GM21423 (cell line): ENCODE data around the gene ERC2.

ENCODE experiments used
- ATAC-seq: cut with Tn5 transposase; IDR thresholded peaks from one replicate; pipeline ENCODE4 v1.9.1; 2021; ENCODE audit warnings: mild to moderate bottlenecking, moderate library complexity; ENCODE audit not compliant: unreplicated experiment

The ERC2 gene

GRCh38 chr3:55634345-55634744 is 833.9 kb downstream of the ERC2 start:
- no peak for ATAC-seq

- ATAC-seq = no peak
Observed at GRCh38 chr3:55633333-55633732, 834.9 kb downstream of the ERC2 start.

DNA sequence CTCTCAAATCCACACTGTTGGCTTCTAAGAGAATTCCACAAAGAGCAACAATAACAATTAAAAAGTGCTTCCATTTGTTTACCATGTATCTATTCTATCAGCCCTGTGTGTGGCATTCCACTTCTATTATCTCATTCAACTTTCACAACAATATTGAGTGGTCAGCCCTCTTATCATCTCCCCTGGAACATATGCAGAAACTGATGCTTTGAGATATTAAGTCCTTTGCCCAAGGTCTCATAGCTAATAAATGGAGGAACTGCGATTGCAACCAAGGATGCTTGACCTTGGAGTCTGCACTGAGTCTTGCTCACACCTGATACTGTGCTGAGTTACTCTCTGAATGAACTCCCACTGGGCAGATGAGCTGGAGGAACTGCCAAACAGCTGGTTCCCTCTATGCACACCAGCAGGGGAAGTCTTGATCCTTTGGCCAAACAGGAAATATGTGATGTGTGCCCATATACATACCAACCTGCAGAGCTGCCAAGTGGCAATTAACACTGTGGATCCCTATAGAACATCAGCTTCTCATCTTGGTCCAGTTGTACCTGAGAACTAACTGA is 836.4 kb downstream of the ERC2 start:
- no peak for ATAC-seq

DNA sequence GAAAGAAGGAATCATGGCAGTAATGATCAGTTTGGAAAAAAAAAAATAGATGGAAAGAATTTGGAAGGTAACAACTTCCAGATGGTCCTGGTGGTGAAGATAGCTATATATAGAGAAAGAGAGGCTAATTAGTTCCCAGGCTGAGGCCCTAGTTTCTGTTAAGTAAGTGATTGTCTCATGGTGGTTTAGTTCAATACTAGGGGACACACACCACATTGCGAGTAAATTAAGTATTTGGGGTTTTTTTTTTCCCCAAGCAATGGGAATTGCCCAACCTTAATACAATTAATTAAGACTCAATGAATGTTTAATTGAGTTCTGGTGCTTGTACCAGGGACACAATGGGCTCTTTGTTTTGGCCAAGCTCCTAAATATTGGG is 837.4 kb downstream of the ERC2 start:
- ATAC-seq = no peak

DNA sequence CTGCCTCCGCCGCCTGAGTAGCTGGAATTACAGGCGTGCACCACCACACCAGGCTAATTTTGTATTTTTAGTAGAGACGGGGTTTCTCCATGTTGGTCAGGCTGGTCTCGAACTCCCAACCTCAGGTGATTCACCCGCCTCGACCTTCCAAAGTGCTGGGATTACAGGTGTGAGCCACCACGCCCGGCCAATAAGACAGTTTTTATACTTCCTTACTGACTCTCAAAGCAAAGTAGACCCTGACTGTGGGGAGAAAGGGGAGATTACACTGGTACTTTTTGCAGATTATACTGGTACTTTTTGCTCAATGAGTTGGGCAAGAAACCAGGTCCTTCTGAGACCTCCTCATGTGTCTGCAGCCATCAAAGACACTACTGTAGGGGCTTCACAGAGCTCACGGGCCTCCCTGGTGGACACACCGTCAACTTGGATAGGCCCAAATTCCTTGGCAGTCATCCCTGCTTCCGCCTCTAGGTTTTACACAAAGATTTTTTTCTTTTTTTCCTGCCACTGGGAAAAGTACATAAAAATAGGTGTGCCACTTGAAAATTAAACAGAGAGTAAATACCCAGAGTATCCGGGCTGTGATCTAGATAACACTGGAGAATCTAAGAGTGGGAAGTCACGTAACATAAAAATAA is 837.9 kb downstream of the ERC2 start:
- ATAC-seq = no peak

- no peak for ATAC-seq
Observed at GRCh38 chr3:55629432-55629831, 838.8 kb downstream of the ERC2 start.

GRCh38 chr3:55626279-55626665 is 842.0 kb downstream of the ERC2 start:
- no peak for ATAC-seq

- no peak for ATAC-seq
Observed at GRCh38 chr3:55624238-55624637, 844.0 kb downstream of the ERC2 start.

GRCh38 chr3:55623786-55624185 is 844.5 kb downstream of the ERC2 start:
- no peak for ATAC-seq

DNA sequence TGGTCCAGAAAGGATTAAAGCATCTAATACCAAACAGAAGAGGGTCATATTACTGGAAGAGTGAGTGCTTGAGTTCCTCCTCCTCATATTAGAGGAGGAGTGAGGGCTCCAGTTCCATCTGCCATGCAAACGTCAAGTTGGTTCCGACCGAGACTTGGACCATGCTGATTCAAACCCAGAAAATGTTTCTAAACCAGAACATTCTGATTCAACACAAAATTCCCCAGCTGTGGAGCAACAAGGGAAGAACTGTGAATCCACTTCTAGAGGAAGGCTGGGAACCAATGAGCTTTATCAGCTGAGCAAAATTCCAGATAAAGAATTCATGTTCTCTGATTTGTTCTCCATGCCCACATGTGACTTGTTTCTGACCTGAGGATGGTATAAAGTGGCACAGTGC is 845.5 kb downstream of the ERC2 start:
- ATAC-seq = no peak

GRCh38 chr3:55622116-55622515 is 846.2 kb downstream of the ERC2 start:
- ATAC-seq = no peak

- ATAC-seq = no peak
Observed at GRCh38 chr3:55621648-55622047, 846.6 kb downstream of the ERC2 start.

- no peak for ATAC-seq
Observed at GRCh38 chr3:55621026-55621422, 847.2 kb downstream of the ERC2 start.

DNA sequence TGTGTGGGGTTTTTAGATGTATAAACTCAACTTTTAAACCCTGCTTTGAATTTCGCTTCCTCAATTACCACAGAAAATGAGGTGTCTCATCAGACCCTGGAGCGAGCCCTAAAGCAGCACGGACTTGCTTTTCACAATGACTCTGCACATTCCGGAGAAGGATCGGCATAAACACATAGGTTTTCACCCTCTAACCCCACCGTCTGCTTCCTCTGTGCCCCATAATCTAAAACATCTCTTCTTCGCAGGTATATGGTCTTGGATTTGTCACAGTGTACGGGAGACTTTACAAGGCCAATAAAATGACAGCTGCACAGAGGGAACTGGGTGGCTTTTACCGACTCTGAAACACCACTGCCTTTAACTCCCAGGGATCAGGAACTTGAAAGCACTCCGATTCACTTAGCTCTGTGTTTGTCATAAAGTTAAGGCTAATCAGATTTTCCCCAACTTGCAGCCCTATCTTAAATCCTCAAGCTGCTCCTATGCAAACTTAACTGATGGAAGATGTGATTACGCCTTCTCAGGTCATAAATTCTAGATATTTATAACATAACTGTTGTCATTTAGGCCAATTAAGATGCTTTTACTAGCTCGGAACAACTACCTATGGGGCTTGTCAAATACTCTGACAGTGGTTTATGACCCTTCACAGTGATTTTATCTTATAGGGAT is 847.8 kb downstream of the ERC2 start:
- ATAC-seq = no peak

GRCh38 chr3:55619046-55619808 is 849.0 kb downstream of the ERC2 start:
- no peak for ATAC-seq

DNA sequence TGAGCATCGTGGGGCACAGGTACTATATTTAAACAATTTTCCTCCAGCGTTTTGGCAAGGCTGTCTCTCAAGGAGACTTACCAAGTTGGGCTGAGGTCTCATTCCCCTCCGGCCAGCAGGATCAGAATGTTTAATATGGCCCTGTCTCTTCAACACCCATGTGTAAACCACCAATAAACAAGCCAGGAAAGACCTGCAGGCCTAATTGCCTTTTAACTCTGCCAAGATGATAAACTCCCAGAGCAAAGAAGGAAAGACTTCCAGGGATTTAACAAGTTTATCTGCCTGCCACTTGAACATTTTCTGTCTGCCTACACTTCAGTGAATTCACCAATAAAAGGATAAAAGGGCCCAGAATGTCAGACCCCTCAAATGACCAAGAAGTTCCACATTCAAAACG is 850.9 kb downstream of the ERC2 start:
- ATAC-seq = no peak

DNA sequence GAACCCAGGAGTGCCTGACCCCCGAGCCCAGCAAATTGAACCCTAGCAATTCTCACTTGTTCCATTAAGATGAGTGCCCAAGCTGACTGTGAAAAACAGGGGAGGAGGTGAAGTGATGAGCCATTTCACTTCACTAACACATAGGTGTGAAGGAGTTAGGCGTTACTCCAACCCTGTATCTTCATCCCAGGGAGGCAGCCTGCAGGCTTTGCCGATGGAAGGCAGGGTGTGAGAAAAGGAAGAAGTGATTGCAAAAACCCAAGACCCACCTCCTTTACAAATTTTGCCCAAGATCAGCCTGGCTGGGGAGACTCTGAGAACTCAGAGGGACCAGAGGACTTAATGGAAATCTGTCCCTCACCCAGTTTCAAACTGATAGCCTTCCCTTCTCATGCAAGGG is 851.5 kb downstream of the ERC2 start:
- no peak for ATAC-seq

DNA sequence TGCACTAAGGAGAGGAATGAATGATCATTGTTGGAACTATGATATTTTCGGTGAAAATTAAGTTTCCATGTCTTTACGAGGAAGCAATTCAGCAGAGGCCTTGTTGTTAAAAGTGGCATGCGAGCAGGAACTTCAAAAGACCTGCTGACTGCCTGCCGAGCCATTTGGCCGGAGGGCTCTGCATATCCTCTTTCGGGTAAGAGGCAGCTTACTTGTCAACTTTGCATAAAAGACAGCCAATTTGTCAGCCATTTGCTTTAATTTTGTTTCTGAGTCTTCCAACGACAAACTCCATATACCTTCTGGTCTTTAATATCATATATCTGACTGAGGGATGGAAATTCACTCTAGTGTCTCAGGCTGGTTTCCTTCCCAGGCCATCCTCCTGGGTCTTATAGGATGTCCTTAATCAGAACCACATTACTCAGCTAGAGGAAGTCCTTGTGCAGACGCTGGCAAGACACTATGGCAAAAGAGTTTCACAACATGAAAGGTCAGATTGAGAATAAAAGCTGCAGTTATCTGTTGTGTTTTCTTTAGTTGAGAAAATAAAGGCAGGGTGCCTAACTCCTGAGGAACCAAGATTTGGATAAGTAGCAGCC is 852.5 kb downstream of the ERC2 start:
- no peak for ATAC-seq

GRCh38 chr3:55615039-55615693 is 853.1 kb downstream of the ERC2 start:
- no peak for ATAC-seq

- no peak for ATAC-seq
Observed at GRCh38 chr3:55611121-55611520, 857.1 kb downstream of the ERC2 start.

GRCh38 chr3:55609230-55609827 is 858.9 kb downstream of the ERC2 start:
- no peak for ATAC-seq
